ENCODE results near the gene CYBC1.

CYBC1 gene

DNA sequence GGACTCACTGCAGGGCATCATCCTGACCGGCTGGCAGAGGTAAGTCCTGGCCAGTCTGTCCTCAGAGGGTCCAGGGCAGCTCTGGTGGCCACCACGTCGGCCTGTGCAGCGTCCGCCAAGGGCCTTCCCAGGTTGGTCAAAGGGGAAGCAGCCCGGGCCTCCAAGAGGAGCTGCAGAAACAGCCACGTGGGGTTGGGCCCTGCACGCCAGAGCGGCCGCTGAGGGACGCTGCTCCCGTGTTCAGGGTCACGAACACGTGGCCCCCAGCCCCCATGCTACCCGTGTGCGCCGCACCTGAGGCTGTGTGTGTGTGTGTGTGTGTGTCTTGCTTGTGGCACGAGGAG is 13.3 kb downstream of the CYBC1 start:
- H3K27ac Mint-ChIP-seq, result no peak overlapping the region
- peaks cover 8% of the 10 kb centered on the region for H3K4me1 Mint-ChIP-seq (ENCODE audit: low read depth)
- H3K27me3 Mint-ChIP-seq (ENCODE audit: low read depth), result no peaks in the 10 kb centered on the region
- H3K4me3 Mint-ChIP-seq, result no peak overlapping the region
- H3K36me3 Mint-ChIP-seq (ENCODE audit: low read depth), result peaks cover 10% of the 10 kb centered on the region
- no peaks in the 10 kb centered on the region for H3K9me3 Mint-ChIP-seq

DNA sequence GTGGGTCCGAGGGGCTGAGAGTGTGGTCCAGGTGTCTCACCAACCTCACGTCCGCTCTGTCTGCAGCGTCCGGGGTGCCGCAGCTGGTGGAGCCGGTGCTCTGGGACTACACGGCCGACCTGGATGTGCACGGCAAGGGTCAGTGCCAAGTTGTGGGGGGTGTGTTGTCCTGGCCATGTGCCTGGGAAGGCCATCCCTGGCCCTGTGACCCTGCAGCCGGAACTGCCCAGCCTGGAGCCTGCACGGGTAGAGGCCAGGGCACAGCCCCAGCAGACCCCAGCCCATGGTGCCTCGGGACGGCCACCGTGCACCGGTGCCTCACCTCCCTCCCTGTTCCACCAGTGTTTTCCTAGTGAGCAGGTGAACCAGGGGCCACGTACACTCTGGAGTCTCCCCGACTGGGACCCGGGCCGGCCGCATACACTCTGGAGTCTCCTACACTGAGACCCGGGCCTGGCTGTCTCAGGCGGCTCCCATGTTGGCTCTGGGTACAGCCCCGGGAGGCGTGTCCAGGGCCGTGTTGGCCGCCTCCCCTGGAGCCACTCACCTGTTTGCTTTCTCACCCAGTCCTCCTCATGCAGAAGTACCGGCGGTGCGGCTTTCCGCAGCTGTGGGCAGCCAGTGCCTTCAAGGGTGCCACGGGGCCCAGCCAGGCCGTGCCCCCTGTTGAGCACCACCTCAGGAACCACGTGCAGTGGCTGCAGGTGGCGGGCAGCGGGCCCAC is 13.8 kb downstream of the CYBC1 start:
- Mint-ChIP-seq H3K27ac (no peak overlapping the region), H3K4me3 (no peak overlapping the region), H3K4me1 (ENCODE audit: low read depth) (peaks cover 8% of the 10 kb centered on the region), H3K36me3 (ENCODE audit: low read depth) (peaks cover 10% of the 10 kb centered on the region), H3K9me3 (no peaks in the 10 kb centered on the region), H3K27me3 (ENCODE audit: low read depth) (no peaks in the 10 kb centered on the region)

DNA sequence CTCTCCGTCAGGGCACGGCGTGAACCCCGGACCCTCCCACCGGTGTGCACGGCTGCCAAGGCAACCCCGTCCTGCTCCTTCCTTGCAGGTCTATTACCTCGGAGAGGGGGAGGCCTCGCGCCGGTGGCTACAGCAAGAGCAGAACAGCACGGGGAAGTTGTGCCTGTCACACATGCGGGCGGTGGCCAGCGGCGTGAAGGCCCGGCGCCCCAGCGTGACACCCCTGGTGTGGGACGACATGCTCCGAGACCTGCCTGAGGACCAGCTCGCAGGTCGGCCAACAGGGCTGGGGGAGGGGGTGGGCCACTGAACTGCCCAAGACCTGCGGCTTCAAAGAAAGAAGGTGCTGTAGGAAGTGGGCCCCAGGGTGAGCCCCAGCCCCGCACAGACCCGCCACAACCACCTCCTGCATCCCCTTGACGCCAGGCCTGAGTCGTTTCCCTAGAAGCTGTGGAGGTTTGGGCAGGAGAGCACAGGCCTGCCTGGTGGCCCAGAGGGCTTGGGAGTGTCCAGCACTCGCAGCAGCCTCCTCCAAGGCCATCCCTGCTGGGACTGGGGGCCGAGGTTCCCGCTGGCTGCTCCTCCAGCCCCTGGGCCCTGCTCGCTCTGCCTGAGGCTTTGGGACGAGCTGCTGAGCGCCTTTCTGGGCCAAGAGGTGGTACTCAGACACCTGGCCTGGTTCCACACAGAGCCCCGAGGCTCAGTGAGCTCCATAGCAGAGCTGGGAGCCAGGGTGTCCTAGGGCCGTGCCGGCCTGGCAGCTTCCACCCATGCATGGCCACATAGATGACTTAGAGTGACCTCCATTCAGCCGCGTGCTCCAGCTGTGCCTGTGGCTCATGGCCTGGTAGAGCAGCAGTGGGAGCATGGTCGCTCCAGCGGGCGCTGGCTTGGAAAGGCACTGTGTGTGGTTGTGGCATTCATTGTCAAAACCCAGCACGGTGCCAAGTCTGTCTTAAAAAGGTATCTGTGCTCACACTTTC is 14.7 kb downstream of the CYBC1 start:
- H3K9me3 Mint-ChIP-seq, result no peaks in the 10 kb centered on the region
- H3K36me3 Mint-ChIP-seq (ENCODE audit: low read depth), result peaks cover 10% of the 10 kb centered on the region
- no peak overlapping the region for H3K27ac Mint-ChIP-seq
- H3K27me3 Mint-ChIP-seq (ENCODE audit: low read depth), result no peaks in the 10 kb centered on the region
- H3K4me1 Mint-ChIP-seq (ENCODE audit: low read depth), result peaks cover 8% of the 10 kb centered on the region
- H3K4me3 Mint-ChIP-seq, result no peak overlapping the region

DNA sequence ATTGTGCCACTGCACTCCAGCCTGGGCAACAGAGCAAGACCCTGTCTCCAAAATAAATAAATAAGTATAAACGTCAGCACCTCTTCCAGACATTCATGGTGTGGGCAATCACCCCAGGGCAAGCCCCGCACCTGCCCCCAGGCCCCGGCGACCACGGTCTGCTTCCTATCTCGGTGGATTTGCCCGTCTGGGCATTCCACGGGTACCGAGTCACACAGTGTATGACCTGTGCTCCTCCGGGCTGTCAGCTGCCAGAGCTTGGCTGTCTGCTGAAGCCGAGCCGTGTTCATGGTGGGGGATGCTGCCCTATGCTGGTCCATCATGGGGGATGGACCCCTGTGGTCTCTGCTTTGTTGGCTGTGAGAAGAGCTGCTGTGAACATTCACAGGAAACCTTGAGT is 15.4 kb downstream of the CYBC1 start:
- Mint-ChIP-seq H3K4me1 (ENCODE audit: low read depth) (peaks cover 7% of the 10 kb centered on the region), H3K9me3 (no peaks in the 10 kb centered on the region), H3K36me3 (ENCODE audit: low read depth) (peaks cover 10% of the 10 kb centered on the region), H3K27me3 (ENCODE audit: low read depth) (no peaks in the 10 kb centered on the region), H3K4me3 (no peak overlapping the region), H3K27ac (no peak overlapping the region)

DNA sequence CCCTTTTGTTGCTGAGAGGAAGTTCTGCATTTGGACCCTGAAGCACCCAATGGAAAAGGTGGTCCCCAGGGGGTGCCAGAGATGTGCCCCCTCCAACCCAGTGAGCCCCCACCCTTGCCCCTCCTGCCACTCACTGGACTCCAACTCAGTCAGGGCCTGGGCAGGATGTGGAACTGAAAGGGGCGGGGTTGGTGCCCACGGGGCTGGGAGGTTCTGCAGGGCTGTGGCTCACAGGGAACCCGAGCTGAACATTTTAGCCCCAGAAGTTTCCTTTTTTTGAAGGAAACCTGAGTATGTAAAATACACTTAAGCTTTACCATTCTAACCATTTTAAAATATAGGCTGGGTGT is 16.4 kb downstream of the CYBC1 start:
- Mint-ChIP-seq H3K27me3 (ENCODE audit: low read depth) (no peaks in the 10 kb centered on the region), H3K36me3 (ENCODE audit: low read depth) (peaks cover 20% of the 10 kb centered on the region), H3K4me1 (ENCODE audit: low read depth) (peaks cover 16% of the 10 kb centered on the region), H3K27ac (peak overlapping the region; percentile 78), H3K4me3 (no peak overlapping the region), H3K9me3 (no peaks in the 10 kb centered on the region)

DNA sequence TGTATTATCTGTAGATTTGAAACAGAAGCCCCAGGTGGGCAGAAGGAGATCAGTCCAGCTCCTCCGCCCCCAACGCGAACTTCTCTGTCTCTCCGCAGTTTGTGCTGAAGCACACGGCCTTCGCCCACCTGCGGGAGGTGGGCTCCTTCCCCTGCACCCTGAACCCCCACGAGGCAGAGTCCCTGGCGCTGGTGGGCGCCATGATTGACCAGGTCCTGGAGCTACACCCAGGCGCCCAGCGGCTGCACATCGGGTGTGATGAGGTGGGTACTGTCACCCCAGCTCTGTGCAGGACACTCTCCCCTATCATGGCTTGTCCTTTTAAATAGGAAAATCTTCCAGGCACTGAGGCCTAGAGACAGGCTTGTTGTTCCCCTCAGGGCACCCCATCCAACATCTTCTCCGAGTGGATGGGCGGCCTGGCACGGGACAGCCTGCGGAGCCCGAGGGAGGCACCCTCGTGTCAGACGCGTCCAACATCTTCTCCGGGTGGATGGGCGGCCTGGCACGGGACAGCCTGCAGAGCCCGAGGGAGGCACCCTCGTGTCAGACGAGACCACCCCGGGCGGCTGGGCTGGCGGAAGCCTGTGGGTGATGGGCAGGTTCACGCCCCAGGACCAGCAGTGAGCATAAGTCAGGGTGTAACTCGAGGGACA is 16.9 kb downstream of the CYBC1 start:
- Mint-ChIP-seq H3K27me3 (ENCODE audit: low read depth) (no peaks in the 10 kb centered on the region), H3K27ac (no peak overlapping the region), H3K4me1 (ENCODE audit: low read depth) (peaks cover 17% of the 10 kb centered on the region), H3K4me3 (no peak overlapping the region), H3K9me3 (no peaks in the 10 kb centered on the region), H3K36me3 (ENCODE audit: low read depth) (peaks cover 20% of the 10 kb centered on the region)

DNA sequence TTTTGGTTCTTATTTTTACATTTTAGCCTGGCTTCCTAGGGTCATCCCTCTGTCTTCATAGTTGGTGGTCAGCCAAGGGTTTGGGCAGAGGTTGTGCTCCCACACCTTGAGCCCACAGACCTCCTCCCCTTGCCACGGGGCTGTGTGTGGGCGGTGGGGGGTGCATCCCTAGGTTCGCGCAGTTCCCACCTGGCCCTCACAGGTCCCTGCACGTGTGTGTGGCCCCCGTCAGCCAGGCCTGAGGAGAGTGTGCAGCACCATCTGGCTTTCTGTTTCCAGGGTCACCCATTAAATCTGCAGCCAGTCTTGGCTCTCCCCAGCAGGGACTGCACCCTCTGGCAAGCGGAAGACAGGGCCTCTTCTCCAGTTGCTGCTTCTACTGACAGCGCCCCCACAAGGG is 18.5 kb downstream of the CYBC1 start:
- peaks cover 20% of the 10 kb centered on the region for H3K36me3 Mint-ChIP-seq (ENCODE audit: low read depth)
- no peaks in the 10 kb centered on the region for H3K9me3 Mint-ChIP-seq
- no peak overlapping the region for H3K27ac Mint-ChIP-seq
- H3K27me3 Mint-ChIP-seq (ENCODE audit: low read depth), result no peaks in the 10 kb centered on the region
- H3K4me1 Mint-ChIP-seq (ENCODE audit: low read depth), result peaks cover 20% of the 10 kb centered on the region
- no peak overlapping the region for H3K4me3 Mint-ChIP-seq

DNA sequence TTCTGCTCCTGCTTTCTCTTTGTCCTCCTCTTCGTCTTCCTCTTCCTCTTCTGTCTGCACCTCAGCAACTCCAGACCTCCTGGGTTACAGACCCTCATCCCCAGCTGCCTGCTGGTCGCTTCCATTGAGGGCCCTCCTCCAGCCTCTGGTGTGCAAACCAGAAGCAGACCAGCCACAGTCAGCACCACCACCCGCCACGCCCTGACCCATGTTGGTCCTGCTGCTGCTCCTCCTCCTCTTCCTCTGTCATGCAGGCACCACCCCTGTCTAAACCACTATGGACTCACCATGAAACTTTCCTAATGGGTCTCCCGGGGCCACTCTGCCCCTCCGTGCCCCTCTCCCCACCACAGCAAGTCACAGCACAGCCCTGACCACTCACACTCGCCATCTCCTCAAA is 20.7 kb downstream of the CYBC1 start:
- peaks cover 23% of the 10 kb centered on the region for H3K36me3 Mint-ChIP-seq (ENCODE audit: low read depth)
- peak overlapping the region; percentile 49 for H3K4me3 Mint-ChIP-seq
- H3K9me3 Mint-ChIP-seq, result no peaks in the 10 kb centered on the region
- H3K4me1 Mint-ChIP-seq (ENCODE audit: low read depth), result peaks cover 23% of the 10 kb centered on the region
- H3K27me3 Mint-ChIP-seq (ENCODE audit: low read depth), result no peaks in the 10 kb centered on the region
- peak overlapping the region; percentile 36 for H3K27ac Mint-ChIP-seq

DNA sequence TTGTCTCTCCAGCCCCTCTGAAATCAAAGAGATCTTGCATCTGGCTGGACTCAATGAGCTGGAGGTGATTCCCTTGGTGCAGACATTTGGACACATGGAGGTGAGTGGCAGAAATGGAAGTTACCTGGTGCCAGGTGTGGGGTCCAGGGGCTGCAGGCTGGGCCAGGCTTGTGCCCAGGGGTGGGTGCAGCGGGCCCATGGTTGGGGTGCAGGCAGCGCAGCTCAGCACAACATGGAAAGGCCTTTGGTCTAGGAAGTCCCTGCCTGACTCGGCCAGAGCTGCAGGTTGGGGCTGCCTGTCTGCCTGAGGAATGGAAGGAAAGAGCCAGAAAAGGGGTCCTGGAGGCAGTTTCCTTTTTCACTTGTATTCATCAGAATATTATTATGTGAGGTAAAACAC is 22.0 kb downstream of the CYBC1 start:
- no peak overlapping the region for H3K4me3 Mint-ChIP-seq
- no peak overlapping the region for H3K27ac Mint-ChIP-seq
- peaks cover 22% of the 10 kb centered on the region for H3K36me3 Mint-ChIP-seq (ENCODE audit: low read depth)
- H3K4me1 Mint-ChIP-seq (ENCODE audit: low read depth), result peaks cover 22% of the 10 kb centered on the region
- H3K9me3 Mint-ChIP-seq, result no peaks in the 10 kb centered on the region
- H3K27me3 Mint-ChIP-seq (ENCODE audit: low read depth), result no peaks in the 10 kb centered on the region

DNA sequence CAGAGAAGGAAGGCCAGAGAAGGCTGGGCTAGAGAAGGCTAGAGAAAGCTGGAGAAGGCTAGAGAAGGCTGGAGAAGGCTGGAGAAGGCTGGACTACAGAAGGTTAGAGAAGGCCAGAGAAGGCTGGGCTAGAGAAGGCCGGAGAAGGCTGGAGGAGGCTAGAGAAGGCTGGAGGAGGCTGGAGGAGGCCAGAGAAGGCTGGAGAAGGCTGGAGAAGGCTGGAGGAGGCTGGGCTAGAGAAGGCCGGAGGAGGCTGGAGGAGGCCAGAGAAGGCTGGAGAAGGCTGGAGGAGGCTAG is 25.7 kb downstream of the CYBC1 start:
- H3K4me3 Mint-ChIP-seq, result no peak overlapping the region
- H3K36me3 Mint-ChIP-seq (ENCODE audit: low read depth), result peaks cover 45% of the 10 kb centered on the region
- peak overlapping the region; percentile 49 for H3K27ac Mint-ChIP-seq
- no peaks in the 10 kb centered on the region for H3K27me3 Mint-ChIP-seq (ENCODE audit: low read depth)
- H3K4me1 Mint-ChIP-seq (ENCODE audit: low read depth), result peaks cover 26% of the 10 kb centered on the region
- no peaks in the 10 kb centered on the region for H3K9me3 Mint-ChIP-seq

DNA sequence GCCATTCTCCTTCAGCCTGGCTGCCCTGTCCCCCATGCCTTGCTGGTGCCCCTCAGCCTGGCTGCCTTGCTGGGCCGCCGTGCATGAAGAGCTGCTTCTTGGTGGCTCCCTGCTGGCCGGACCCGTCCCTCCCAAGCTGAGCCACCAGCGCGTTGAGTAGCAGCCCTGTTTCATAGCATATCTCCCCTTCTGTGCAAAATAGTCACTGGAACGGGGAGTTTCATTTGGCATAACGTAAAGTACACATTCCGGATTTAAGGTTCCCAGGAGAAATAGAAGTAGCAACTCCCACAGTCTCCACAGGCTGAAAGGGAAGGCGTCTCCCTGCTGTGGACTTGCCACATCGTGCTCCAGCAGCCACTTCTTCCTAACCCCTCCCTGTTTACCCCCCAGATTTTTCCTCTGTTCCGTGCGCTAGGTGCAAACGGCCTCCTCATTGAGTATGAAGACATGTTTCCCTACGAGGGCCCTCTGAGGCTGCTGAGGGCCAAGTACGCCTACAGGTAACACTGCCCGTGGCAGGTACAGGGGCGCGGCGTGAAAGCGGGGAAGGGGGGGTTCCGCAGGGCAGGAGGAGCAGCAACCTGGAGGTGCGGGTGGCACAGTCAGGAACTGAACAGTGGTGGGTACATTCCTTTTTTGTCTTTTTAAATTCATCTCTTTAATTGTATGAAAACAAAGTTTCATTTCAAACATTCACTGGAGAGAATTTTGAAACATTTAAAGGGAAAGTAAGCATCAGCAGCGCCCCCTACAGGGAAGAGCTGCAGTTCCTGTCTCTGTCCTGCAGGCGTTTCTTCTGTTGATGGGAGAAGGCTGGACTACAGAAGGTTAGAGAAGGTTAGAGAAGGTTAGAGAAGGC is 26.3 kb downstream of the CYBC1 start:
- Mint-ChIP-seq H3K4me1 (ENCODE audit: low read depth) (peaks cover 24% of the 10 kb centered on the region), H3K36me3 (ENCODE audit: low read depth) (peaks cover 41% of the 10 kb centered on the region), H3K4me3 (no peak overlapping the region), H3K9me3 (no peaks in the 10 kb centered on the region), H3K27ac (peak overlapping the region; percentile 49), H3K27me3 (ENCODE audit: low read depth) (no peaks in the 10 kb centered on the region)

DNA sequence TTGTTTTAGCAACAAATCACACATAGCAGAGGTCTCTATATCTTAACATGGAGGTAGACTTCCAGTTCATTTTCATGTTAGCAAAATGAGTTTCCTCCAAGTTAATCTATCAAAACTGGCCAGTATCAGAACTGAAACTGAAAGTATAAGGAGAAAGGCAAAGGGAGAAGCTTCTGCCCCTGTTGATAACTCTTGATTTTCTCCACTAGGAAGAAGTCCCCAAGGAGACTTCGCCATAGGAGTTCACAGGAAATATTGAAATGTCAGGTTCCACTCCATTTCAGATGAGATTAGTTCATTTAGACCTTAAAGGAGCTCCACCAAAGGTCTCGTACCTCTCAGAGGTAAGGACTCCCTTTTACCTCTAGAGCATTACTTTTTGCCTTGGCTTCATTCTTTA is 31.0 kb downstream of the CYBC1 start:
- Mint-ChIP-seq H3K4me3 (peak overlapping the region; percentile 76), H3K36me3 (ENCODE audit: low read depth) (peaks cover 30% of the 10 kb centered on the region), H3K27ac (peak overlapping the region; percentile 72), H3K4me1 (ENCODE audit: low read depth) (peaks cover 23% of the 10 kb centered on the region), H3K27me3 (ENCODE audit: low read depth) (no peaks in the 10 kb centered on the region), H3K9me3 (no peaks in the 10 kb centered on the region)

DNA sequence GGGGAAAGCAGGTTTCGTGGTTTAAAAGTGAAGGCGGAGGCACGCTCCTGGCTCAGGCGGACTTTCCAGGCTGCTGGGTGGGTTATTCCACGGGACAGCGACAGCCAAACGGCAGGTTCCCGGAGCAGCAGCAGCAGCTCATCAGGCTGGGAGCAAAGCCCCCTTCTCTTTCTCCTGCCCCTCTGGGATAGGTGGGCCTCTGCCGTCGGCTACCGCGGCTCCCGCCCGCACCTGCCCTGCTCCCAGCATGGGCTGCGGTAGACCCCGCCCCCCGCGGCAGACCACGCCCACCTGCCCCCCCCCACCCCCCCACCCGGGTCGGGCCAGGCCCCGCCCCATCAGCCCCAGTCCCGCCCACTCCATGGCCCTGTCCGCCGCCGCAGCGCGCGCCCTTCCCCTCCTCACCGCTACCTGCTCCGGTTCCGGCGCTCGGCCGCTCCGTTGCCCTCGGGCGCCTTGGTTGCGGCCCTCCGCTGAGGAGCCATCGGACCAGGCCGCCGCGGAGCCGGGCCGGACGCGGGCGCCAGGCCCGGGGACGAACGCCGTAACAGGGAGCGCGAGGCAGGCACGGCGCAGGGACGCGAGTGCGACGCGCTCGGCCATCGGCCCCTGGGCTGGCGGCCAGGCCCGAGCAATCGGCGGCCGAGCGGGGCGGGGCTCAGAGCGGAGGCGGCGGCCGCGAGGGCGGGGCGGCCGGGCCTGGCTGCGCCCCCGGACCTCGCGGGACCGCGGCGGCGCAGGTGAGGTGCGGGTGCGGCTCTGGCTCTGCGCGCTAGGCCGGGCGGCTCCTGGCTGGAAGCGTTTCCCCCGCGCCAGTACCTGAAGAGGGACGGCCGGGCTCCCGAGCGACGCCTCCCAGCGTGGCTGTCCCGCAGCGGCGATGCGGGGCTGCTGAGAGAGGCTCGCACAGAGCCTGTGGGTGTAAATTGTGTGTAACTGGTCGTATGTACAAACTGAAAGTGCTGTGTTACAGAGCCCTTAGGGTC is 32.3 kb downstream of the CYBC1 start, which contains the start of the genes HEXD and OGFOD3:
TSS of gene HEXD (plus strand) at position 347 of the 986 bp plus-strand sequence. CDS start 1,453 bp downstream, outside the sequence.
TSS of gene OGFOD3 (minus strand) at position 586 of the 986 bp plus-strand sequence. CDS start at position 485, 101 bp downstream.
- Mint-ChIP-seq H3K9me3 (no peaks in the 10 kb centered on the region), H3K36me3 (ENCODE audit: low read depth) (peaks cover 33% of the 10 kb centered on the region), H3K4me1 (ENCODE audit: low read depth) (peaks cover 25% of the 10 kb centered on the region), H3K27me3 (ENCODE audit: low read depth) (no peaks in the 10 kb centered on the region), H3K4me3 (peak within 1 kb of the TSS; percentile 76), H3K27ac (peak within 1 kb of the TSS; percentile 72)

Measured in T-helper 1 cell treated with Interleukin-12 subunit alpha and Interleukin-12 subunit beta and Interleukin-4 antibody, amounts not matched to agents 30 μg/mL and 1 μg/mL, for 36 hours (primary cell).